ENCODE results near the gene SH2D6. TPM values are rescaled to one million over a fixed set of nuclear protein-coding genes. Genes with fewer than 3 reads are reported as not detected.

The SH2D6 gene
- total and polyA plus RNA-seq, 2 of the 8 experiments (the other 6 are each of a cell fraction or from before 2014, with no cell fraction given) = 0.42 TPM; not detected in 1

DNA sequence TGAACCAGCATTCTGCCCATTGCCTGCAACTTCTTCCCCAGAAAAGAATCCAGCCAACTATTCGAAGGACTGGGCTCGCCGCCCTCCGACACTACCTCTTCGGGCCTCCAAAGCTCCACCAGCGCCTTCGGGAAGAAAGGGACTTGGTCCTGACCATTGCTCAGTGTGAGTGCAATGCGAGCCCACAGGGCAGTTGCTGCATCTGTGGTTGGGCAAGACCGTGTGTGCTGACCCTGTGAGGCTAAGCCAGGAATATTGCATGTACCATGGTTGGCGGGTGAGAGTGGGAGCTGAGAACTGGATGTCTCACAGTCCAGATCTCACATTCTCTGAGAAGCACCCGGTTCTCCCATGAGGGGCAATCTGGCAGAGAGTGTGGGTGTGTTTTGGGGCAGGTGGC lies 47.5 kb upstream of the SH2D6 start:
- Histone ChIP-seq H3K36me3 (ENCODE audit: control insufficient read depth in 2 of 4, insufficient read depth in 4 of 4, low read length in 3 of 4) (no peaks in the 10 kb centered on the region), H3K14ac (ENCODE audit: insufficient read length) (no peak overlapping the region), H3K56ac (replicated peaks; ENCODE audit: insufficient read length, low read depth, low read length) (no peak overlapping the region), H2BK20ac (ENCODE audit: low read length) (no peak overlapping the region), H4K5ac (ENCODE audit: insufficient read length, low read depth, low read length) (no peak overlapping the region), H3K27me3 (replicated peaks in 1 of 4; ENCODE audit: control insufficient read depth in 3 of 4, extremely low read depth in 1 of 4, insufficient read depth in 3 of 4, low read length in 3 of 4) (no peaks in the 10 kb centered on the region), H2BK12ac (ENCODE audit: low read depth, low read length) (no peak overlapping the region), H3K4me2 (ENCODE audit: insufficient read depth in 1 of 2, low read depth in 2 of 2, low read length in 2 of 2) (no peak overlapping the region), H3K23ac (ENCODE audit: insufficient read length) (no peak overlapping the region), H3K18ac (ENCODE audit: extremely low read depth, low read length) (no peak overlapping the region), H3K23me2 (ENCODE audit: low read depth, low read length) (no peaks in the 10 kb centered on the region), H4K91ac (replicated peaks; ENCODE audit: insufficient read length, low read length) (no peak overlapping the region), H3K27ac (ENCODE audit: low read depth, low read length) (no peak overlapping the region), H4K20me1 (replicated peaks in 1 of 2; ENCODE audit: control insufficient read depth in 1 of 2, insufficient read depth in 2 of 2, low read length in 2 of 2) (no peaks in the 10 kb centered on the region), H4K8ac (ENCODE audit: extremely low read depth, insufficient read depth, low read length) (no peak overlapping the region), H3K79me2 (ENCODE audit: control insufficient read depth in 1 of 2, insufficient read depth in 2 of 2, low read length in 2 of 2) (no peaks in the 10 kb centered on the region), H2BK120ac (replicated peaks; ENCODE audit: low read depth, low read length) (no peak overlapping the region), H2BK5ac (ENCODE audit: low read depth, low read length) (no peak overlapping the region), H2AFZ (ENCODE audit: low read length) (no peak overlapping the region), H3K4ac (replicated peaks; ENCODE audit: insufficient read length, low read depth, low read length) (no peak overlapping the region), H3K4me3 (ENCODE audit: extremely low read depth in 1 of 4, insufficient read depth in 2 of 4, low read depth in 3 of 4, low read length in 4 of 4) (no peak overlapping the region), H3K9me3 (ENCODE audit: insufficient read depth in 2 of 2, low read depth in 1 of 2, low read length in 1 of 2) (no peaks in the 10 kb centered on the region), H2BK15ac (ENCODE audit: low read length) (no peak overlapping the region), H3K79me1 (ENCODE audit: low read depth, low read length) (no peaks in the 10 kb centered on the region), H3K4me1 (replicated peaks in 1 of 4; ENCODE audit: control insufficient read depth in 3 of 4, insufficient read depth in 4 of 4, low read length in 3 of 4) (no peaks in the 10 kb centered on the region), H3K9ac (replicated peaks in 1 of 4; ENCODE audit: extremely low read depth in 1 of 4, low read depth in 3 of 4, low read length in 3 of 4) (no peak overlapping the region), H2AK5ac (ENCODE audit: low read depth, low read length) (no peak overlapping the region)
- POLR2A ChIA-PET (ENCODE audit: partially characterized antibody) = interaction anchor here (0.9 to 2.2 kb wide), 6 partner anchors 8 to 232 kb away, joined by 3 to 9 read pairs (median 3); partner anchors contain the start of genes TGOLN2 and TMEM150A
- FAIRE-seq (no peak), DNase-seq (ENCODE audit: low read depth in 1 of 2, low spot score in 2 of 2) (no peak)
- TF ChIP-seq HDAC2 (IDR thresholded peaks at IDR 0.05; ENCODE audit: borderline replicate concordance in 1 of 2, low read depth in 2 of 2, low read length in 2 of 2) = no peak
- no peak for TF ChIP-seq YY1 (IDR thresholded peaks at IDR 0.05; ENCODE audit: low read depth, low read length)
- no peak for TF ChIP-seq RFX5 (IDR thresholded peaks at IDR 0.05; ENCODE audit: borderline replicate concordance, low read depth, low read length)
- TF ChIP-seq NANOG (IDR thresholded peaks at IDR 0.05; ENCODE audit: insufficient read depth, low read depth, low read length, poor library complexity, severe bottlenecking) = no peak
- no peak for TF ChIP-seq ZNF274 (IDR thresholded peaks at IDR 0.05; ENCODE audit: borderline replicate concordance, extremely low read depth, low read length)
- TF ChIP-seq SP2 (IDR thresholded peaks at IDR 0.05; ENCODE audit: low read length) = no peak
- TF ChIP-seq, protein P1, sequence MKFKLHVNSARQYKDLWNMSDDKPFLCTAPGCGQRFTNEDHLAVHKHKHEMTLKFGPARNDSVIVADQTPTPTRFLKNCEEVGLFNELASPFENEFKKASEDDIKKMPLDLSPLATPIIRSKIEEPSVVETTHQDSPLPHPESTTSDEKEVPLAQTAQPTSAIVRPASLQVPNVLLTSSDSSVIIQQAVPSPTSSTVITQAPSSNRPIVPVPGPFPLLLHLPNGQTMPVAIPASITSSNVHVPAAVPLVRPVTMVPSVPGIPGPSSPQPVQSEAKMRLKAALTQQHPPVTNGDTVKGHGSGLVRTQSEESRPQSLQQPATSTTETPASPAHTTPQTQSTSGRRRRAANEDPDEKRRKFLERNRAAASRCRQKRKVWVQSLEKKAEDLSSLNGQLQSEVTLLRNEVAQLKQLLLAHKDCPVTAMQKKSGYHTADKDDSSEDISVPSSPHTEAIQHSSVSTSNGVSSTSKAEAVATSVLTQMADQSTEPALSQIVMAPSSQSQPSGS (IDR thresholded peaks at IDR 0.05; ENCODE audit: low read length) = no peak
- TF ChIP-seq POLR2A (IDR thresholded peaks at IDR 0.05; ENCODE audit: control extremely low read depth in 1 of 2, low read depth in 2 of 2, low read length in 2 of 2) = no peak
- CTCF ChIA-PET (ENCODE audit: partially characterized antibody) = interaction anchor here (0.5 to 2.1 kb wide), 8 partner anchors 13 to 267 kb away, joined by 3 to 8 read pairs (median 4); no protein-coding TSS in a partner anchor
- 92% methylated on average over 11 of the region's 11 CpGs; no CpG with 5 or more reads in 1 of the 2 experiments for WGBS, 2 experiments (ENCODE audit: extremely low coverage in 1 of 2, insufficient coverage in 1 of 2, insufficient read length in 1 of 2, insufficient replicate concordance in 2 of 2, low coverage in 1 of 2, low lambda C conversion rate in 2 of 2, missing lambda C conversion rate in 1 of 2)

Data from H1 (cell line).